Prostate gland (tissue), 2 donors: ENCODE data around the gene OR10T2.

Source experiments
- CTCF ChIP-seq, 4 experiments: fragments of 200-600 bp in 2 of 4; fragments of 450-650 bp in 2 of 4; sonication (generic) in 2 of 4; IDR thresholded peaks; 1 replicate in 3 of 4; 2 replicates in 1 of 4; pipeline ENCODE4 v1.5.1; 2016 to 2019; ENCODE audit warnings: antibody characterized with exemption in 4 of 4, mild to moderate bottlenecking in 2 of 4, moderate library complexity in 2 of 4
- POLR2A ChIP-seq: fragments of 450-650 bp; IDR thresholded peaks from one replicate; pipeline ENCODE4 v1.6.1; 2016; ENCODE audit warnings: antibody characterized with exemption, mild to moderate bottlenecking
- POLR2AphosphoS5 ChIP-seq: sonication (generic); formaldehyde crosslinking; IDR thresholded peaks from one replicate; pipeline ENCODE4 v1.6.1; 2017; ENCODE audit warnings: antibody characterized with exemption

GRCh38 chr1:158400871-158401270 is 1.6 kb upstream of the OR10T2 start:
- TF ChIP-seq CTCF (IDR thresholded peaks at IDR 0.05) (no peak), POLR2A (no peak), POLR2AphosphoS5 (no peak)
